NB4 (cell line): ENCODE measurements around the gene FURIN.

ENCODE experiments used
- CTCF ChIP-seq: IDR thresholded peaks from one replicate; pipeline ENCODE4 v1.5.1; 2012; ENCODE audit warnings: low read depth, low read length
- MYC ChIP-seq: IDR thresholded peaks from 2 replicates; pipeline ENCODE4 v1.6.1; 2011; ENCODE audit warnings: low read depth, low read length
- POLR2A ChIP-seq: IDR thresholded peaks from 2 replicates; pipeline ENCODE4 v1.6.1; 2011; ENCODE audit warnings: mild to moderate bottlenecking; ENCODE audit not compliant: insufficient read length; ENCODE audit errors: extremely low read depth
- TF ChIP-seq, protein P1 (sequence below): IDR thresholded peaks from 2 replicates; pipeline ENCODE4 v1.6.1; 2011; ENCODE audit warnings: low read depth, low read length

- no peak for TF ChIP-seq POLR2A
- TF ChIP-seq CTCF, result no peak
- TF ChIP-seq, protein P1, sequence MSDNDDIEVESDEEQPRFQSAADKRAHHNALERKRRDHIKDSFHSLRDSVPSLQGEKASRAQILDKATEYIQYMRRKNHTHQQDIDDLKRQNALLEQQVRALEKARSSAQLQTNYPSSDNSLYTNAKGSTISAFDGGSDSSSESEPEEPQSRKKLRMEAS, result no peak
- no peak for TF ChIP-seq MYC
Measured at GRCh38 chr15:90879730-90880366, 11.5 kb downstream of the FURIN start.
